GM06990 (cell line): ENCODE data around the gene LOXL1.

ENCODE experiments used
- DNase-seq: peaks from one replicate; pipeline ENCODE4 v3.0.0-alpha.2; 2011; ENCODE audit not compliant: insufficient read length; ENCODE audit errors: extremely low read depth
- H3K27me3 ChIP-seq: replicated peaks from 2 replicates; pipeline ENCODE4 v1.6.0; 2011; ENCODE audit warnings: low read length; ENCODE audit not compliant: control insufficient read depth, insufficient read depth
- H3K36me3 ChIP-seq: 2 replicates; pipeline ENCODE4 v1.5.1; 2011; ENCODE audit warnings: low read length; ENCODE audit not compliant: control insufficient read depth, insufficient read depth
- H3K4me3 ChIP-seq: replicated peaks from 2 replicates; pipeline ENCODE4 v1.5.1; 2011; ENCODE audit warnings: low read depth, mild to moderate bottlenecking, control low read depth, low read length
- CTCF ChIP-seq: IDR thresholded peaks from 2 replicates; pipeline ENCODE4 v1.5.1; 2011; ENCODE audit warnings: low read length, control low read depth, mild to moderate bottlenecking, inconsistent platforms; ENCODE audit not compliant: insufficient read depth, poor library complexity, severe bottlenecking

The LOXL1 gene

GRCh38 chr15:73955326-73955725 lies 29.1 kb downstream of the LOXL1 start:
- TF ChIP-seq CTCF, result no peak
- no peak overlapping the region for H3K4me3 ChIP-seq
- no peaks in the 10 kb centered on the region for H3K27me3 ChIP-seq
- DNase-seq, result no peak
- H3K36me3 ChIP-seq, result no peaks in the 10 kb centered on the region

GRCh38 chr15:73955861-73956742 lies 29.8 kb downstream of the LOXL1 start:
- no peak for TF ChIP-seq CTCF
- no peaks in the 10 kb centered on the region for H3K36me3 ChIP-seq
- H3K4me3 ChIP-seq, result no peak overlapping the region
- no peak for DNase-seq
- no peaks in the 10 kb centered on the region for H3K27me3 ChIP-seq

GRCh38 chr15:73956743-73957135 lies 30.5 kb downstream of the LOXL1 start:
- no peak for TF ChIP-seq CTCF
- no peaks in the 10 kb centered on the region for H3K27me3 ChIP-seq
- no peak for DNase-seq
- no peak overlapping the region for H3K4me3 ChIP-seq
- no peaks in the 10 kb centered on the region for H3K36me3 ChIP-seq

- no peak for TF ChIP-seq CTCF
Measured at GRCh38 chr15:73957276-73957675, 31.0 kb downstream of the LOXL1 start.

GRCh38 chr15:73957785-73958184 lies 31.5 kb downstream of the LOXL1 start:
- no peaks in the 10 kb centered on the region for H3K36me3 ChIP-seq
- DNase-seq, result no peak
- H3K4me3 ChIP-seq, result no peak overlapping the region
- no peaks in the 10 kb centered on the region for H3K27me3 ChIP-seq
- no peak for TF ChIP-seq CTCF

More at GRCh38 chr15:73957276-73957675, 31.0 kb downstream of the LOXL1 start:
- DNase-seq, result no peak
- Histone ChIP-seq H3K27me3 (no peaks in the 10 kb centered on the region), H3K36me3 (no peaks in the 10 kb centered on the region), H3K4me3 (no peak overlapping the region)
